ENCODE results near the gene ABO.
"Not testable (repeated sequence)": the region's sequence is repeated elsewhere in the genome, so short reads cannot be mapped to it uniquely, and the experiment has no call there.

Gene ABO

DNA sequence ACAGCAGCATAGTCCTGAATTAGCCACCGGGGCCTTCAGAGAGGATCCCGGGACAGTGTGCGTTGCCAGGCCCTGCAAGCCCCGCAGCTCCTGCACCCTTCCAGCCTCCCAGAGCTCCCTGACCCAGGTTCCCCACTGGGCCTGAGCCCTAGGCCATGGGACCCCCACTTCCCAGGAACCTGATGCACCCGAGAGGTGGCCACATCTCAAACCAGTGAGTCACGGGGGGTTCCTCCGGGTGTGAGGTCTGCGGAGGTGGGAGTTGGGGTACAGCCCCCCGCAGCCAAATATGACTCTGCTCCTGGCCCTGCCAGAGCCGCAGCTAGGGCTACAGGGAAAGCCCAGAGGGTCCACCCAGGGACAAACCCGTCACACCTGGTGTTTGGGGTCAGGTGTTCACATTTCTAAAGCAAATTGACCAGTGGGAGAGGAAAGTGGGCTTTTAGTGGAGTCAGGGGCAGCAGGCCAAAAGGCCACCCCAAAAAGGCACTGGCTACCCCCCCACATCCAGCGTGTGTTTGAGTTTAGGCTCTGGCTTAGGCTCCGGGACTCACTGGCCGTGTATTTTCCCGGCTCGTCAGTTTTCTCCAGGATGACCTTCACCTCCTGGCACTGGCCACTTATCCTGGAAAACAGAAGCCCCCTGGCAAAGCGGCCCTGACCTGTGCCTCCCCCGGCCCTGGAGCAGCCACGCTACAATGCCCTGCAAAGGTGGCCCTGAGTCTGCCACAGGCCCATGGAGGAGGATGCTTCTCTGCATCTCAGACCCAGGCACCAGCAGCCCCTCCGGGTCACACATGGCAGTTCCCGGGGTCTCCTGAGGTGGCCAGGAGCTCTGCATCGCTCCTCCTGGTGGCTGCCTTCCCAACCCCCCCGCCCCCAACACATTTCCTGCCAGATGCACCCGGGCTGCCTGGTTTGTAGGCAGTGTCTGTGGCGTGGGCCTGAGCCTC is 48.5 kb downstream of the ABO start:
- H3K9me2 ChIP-seq (replicated peaks; ENCODE audit: insufficient read depth, low read length) = no peaks in the 10 kb centered on the region
- no peak overlapping the region for H3K4me3 ChIP-seq (ENCODE audit: insufficient read depth, low read length, poor library complexity, severe bottlenecking)
- no peaks in the 10 kb centered on the region for H3K79me2 ChIP-seq (ENCODE audit: insufficient read depth, low read length)
- no peak overlapping the region for H3K9ac ChIP-seq (ENCODE audit: low read length)
- H3K9me3 ChIP-seq (ENCODE audit: insufficient read depth, low read length) = no peaks in the 10 kb centered on the region
- H3K36me3 ChIP-seq (ENCODE audit: low read length) = no peaks in the 10 kb centered on the region
- H2AFZ ChIP-seq (ENCODE audit: low read depth, low read length, severe bottlenecking) = no peak overlapping the region
- no peaks in the 10 kb centered on the region for H3K27me3 ChIP-seq (ENCODE audit: low read length)
- TF ChIP-seq, protein P1, sequence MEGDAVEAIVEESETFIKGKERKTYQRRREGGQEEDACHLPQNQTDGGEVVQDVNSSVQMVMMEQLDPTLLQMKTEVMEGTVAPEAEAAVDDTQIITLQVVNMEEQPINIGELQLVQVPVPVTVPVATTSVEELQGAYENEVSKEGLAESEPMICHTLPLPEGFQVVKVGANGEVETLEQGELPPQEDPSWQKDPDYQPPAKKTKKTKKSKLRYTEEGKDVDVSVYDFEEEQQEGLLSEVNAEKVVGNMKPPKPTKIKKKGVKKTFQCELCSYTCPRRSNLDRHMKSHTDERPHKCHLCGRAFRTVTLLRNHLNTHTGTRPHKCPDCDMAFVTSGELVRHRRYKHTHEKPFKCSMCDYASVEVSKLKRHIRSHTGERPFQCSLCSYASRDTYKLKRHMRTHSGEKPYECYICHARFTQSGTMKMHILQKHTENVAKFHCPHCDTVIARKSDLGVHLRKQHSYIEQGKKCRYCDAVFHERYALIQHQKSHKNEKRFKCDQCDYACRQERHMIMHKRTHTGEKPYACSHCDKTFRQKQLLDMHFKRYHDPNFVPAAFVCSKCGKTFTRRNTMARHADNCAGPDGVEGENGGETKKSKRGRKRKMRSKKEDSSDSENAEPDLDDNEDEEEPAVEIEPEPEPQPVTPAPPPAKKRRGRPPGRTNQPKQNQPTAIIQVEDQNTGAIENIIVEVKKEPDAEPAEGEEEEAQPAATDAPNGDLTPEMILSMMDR (IDR thresholded peaks at IDR 0.05; ENCODE audit: insufficient read depth, low read length, poor library complexity, severe bottlenecking) = no peak
- no peak for TF ChIP-seq EZH2phosphoT487 (conservative IDR thresholded peaks at IDR 0.05; ENCODE audit: low read length)
- H3K27ac ChIP-seq (ENCODE audit: low read depth, low read length) = no peak overlapping the region
- H3F3A ChIP-seq (ENCODE audit: insufficient read depth) = no peaks in the 10 kb centered on the region
- H3K4me2 ChIP-seq (ENCODE audit: low read depth, low read length, poor library complexity, severe bottlenecking) = no peak overlapping the region
- no peaks in the 10 kb centered on the region for H4K20me1 ChIP-seq (ENCODE audit: low read depth, low read length)

DNA sequence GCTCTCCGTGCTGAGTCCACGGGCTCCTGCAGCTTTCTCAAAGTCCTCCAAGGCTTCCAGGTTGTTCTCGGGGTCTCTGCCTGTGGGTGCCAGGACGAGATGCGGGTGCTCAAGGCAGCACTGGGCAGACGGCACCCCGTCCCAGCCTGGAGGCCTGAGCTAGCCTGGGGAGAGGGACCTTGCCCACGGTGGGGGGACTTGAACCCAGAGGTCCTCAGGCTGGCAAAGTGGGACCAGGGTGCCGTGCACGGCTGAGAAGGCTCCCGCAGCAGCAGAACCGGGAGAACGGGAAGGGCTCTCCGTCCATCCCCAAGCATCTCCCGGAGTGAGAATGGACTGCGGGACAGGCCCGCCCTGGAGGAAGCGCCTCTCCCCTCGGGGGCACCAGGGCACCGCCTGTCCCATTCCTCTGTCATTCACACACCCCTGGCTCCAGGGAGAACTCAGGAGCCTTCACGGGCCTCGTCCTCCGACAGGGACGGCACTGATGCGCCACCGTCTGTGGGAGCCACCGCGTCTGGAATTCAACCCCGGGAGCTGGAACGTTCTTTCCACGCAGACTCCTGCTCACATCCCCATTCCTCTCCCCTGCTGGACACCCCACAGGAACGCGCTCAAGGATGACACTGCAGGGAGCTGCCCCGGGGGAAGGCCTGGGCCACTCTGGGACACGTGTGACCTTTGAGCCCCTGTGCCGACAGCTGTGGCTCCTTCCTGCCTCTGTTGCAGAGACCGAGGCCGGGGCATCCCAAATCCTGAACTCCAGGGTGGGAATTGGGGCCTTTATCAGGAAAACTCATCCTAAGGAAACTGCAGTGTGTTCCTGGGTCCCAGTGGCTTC is 49.6 kb downstream of the ABO start:
- Histone ChIP-seq H3K79me2 (ENCODE audit: insufficient read depth, low read length) (no peaks in the 10 kb centered on the region), H3K9me2 (replicated peaks; ENCODE audit: insufficient read depth, low read length) (no peaks in the 10 kb centered on the region), H2AFZ (ENCODE audit: low read depth, low read length, severe bottlenecking) (no peak overlapping the region), H3K9ac (ENCODE audit: low read length) (no peak overlapping the region), H3F3A (ENCODE audit: insufficient read depth) (no peaks in the 10 kb centered on the region), H3K27me3 (ENCODE audit: low read length) (no peaks in the 10 kb centered on the region), H3K36me3 (ENCODE audit: low read length) (no peaks in the 10 kb centered on the region), H3K4me3 (ENCODE audit: insufficient read depth, low read length, poor library complexity, severe bottlenecking) (no peak overlapping the region), H4K20me1 (ENCODE audit: low read depth, low read length) (no peaks in the 10 kb centered on the region), H3K4me2 (ENCODE audit: low read depth, low read length, poor library complexity, severe bottlenecking) (no peak overlapping the region), H3K27ac (ENCODE audit: low read depth, low read length) (no peak overlapping the region), H3K9me3 (ENCODE audit: insufficient read depth, low read length) (no peaks in the 10 kb centered on the region)
- no peak for TF ChIP-seq EZH2phosphoT487 (conservative IDR thresholded peaks at IDR 0.05; ENCODE audit: low read length)
- TF ChIP-seq, protein P1 (IDR thresholded peaks at IDR 0.05; ENCODE audit: insufficient read depth, low read length, poor library complexity, severe bottlenecking) = no peak

DNA sequence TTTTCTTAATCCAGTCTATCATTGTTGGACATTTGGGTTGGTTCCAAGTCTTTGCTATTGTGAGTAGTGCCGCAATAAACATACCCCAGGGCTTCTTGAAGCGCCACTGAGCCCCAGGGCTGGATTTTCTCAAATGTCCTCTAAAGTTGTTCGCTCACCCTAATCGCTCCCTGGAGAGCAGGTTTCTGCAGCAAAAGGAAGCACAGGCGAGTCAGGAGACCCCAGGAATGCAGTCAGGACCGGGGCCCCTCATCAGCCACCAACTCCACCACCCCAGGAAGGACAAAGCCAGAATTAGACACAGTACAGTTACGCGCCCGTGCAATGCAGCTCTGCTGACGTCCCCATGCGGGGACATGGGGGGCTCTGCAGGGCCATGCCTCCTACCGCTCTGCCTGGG is 50.2 kb downstream of the ABO start:
- no peak overlapping the region for H3K4me3 ChIP-seq (ENCODE audit: insufficient read depth, low read length, poor library complexity, severe bottlenecking)
- no peak overlapping the region for H3K9ac ChIP-seq (ENCODE audit: low read length)
- TF ChIP-seq, protein P1 (IDR thresholded peaks at IDR 0.05; ENCODE audit: insufficient read depth, low read length, poor library complexity, severe bottlenecking) = no peak
- TF ChIP-seq EZH2phosphoT487 (conservative IDR thresholded peaks at IDR 0.05; ENCODE audit: low read length) = no peak
- no peaks in the 10 kb centered on the region for H3K27me3 ChIP-seq (ENCODE audit: low read length)
- H3K9me3 ChIP-seq (ENCODE audit: insufficient read depth, low read length) = no peaks in the 10 kb centered on the region
- H3K4me2 ChIP-seq (ENCODE audit: low read depth, low read length, poor library complexity, severe bottlenecking) = no peak overlapping the region
- no peak overlapping the region for H2AFZ ChIP-seq (ENCODE audit: low read depth, low read length, severe bottlenecking)
- H3F3A ChIP-seq (ENCODE audit: insufficient read depth) = no peaks in the 10 kb centered on the region
- H3K27ac ChIP-seq (ENCODE audit: low read depth, low read length) = no peak overlapping the region
- no peaks in the 10 kb centered on the region for H3K79me2 ChIP-seq (ENCODE audit: insufficient read depth, low read length)
- no peaks in the 10 kb centered on the region for H3K9me2 ChIP-seq (replicated peaks; ENCODE audit: insufficient read depth, low read length)
- no peaks in the 10 kb centered on the region for H4K20me1 ChIP-seq (ENCODE audit: low read depth, low read length)
- no peaks in the 10 kb centered on the region for H3K36me3 ChIP-seq (ENCODE audit: low read length)

DNA sequence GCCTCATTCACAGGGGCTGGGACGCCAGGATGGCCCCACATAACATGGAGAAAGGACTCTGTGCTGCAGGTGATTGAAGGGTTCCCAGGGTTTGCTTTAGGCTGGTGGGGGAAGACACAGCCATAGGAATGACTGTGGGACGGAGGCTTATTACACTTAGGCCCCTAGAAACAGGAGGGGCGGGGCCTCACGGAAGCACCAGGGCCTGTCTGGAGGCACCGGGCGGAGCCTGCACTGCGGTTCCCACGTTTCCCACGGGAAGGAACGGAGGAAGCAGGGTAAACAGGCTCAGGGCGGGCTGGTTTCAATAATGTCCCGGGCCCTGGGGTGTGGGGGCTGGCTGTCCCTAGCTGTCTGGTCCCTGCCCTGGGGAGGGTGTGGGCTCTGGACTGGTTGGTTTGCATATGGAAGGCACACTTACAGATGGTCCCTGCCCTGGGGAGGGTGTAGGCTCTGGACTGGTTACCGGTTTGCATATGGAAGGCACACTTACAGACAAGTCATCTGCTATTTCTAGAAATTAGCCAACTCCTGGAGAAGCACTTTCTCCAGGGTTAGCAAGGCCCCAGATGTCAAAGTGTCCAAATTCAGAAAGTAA is 51.7 kb downstream of the ABO start:
- H3F3A ChIP-seq (ENCODE audit: insufficient read depth); H2AFZ ChIP-seq (ENCODE audit: low read depth, low read length, severe bottlenecking); H3K9me2 ChIP-seq (replicated peaks; ENCODE audit: insufficient read depth, low read length); H3K27ac ChIP-seq (ENCODE audit: low read depth, low read length); H3K27me3 ChIP-seq (ENCODE audit: low read length); H4K20me1 ChIP-seq (ENCODE audit: low read depth, low read length); H3K9ac ChIP-seq (ENCODE audit: low read length); H3K4me3 ChIP-seq (ENCODE audit: insufficient read depth, low read length, poor library complexity, severe bottlenecking); H3K4me2 ChIP-seq (ENCODE audit: low read depth, low read length, poor library complexity, severe bottlenecking); H3K79me2 ChIP-seq (ENCODE audit: insufficient read depth, low read length); H3K9me3 ChIP-seq (ENCODE audit: insufficient read depth, low read length); H3K36me3 ChIP-seq (ENCODE audit: low read length): not testable (repeated sequence)

DNA sequence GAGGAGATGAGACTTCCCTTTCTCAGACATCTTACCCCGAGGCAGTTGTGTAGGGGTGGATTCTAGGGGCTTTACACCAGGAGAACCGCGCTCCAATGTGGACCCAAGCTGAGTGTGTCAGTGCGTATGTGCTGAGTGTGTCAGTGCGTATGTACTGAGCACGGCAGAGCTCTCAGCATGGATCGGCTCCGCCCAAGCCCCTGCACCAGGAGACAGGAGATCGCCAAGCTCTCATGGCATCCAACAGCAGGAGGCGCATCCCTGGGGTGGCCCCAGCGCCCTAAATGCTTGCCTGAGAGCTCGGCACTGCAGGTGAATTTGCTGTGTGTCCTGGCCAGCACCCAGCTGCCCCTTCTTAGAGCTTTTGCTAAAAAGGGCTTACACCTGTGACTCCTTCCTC is 53.0 kb downstream of the ABO start:
- H3K27ac ChIP-seq (ENCODE audit: low read depth, low read length); H3K4me3 ChIP-seq (ENCODE audit: insufficient read depth, low read length, poor library complexity, severe bottlenecking); H3K9ac ChIP-seq (ENCODE audit: low read length); H3K27me3 ChIP-seq (ENCODE audit: low read length); H3K9me3 ChIP-seq (ENCODE audit: insufficient read depth, low read length); H3K4me2 ChIP-seq (ENCODE audit: low read depth, low read length, poor library complexity, severe bottlenecking); H3K9me2 ChIP-seq (replicated peaks; ENCODE audit: insufficient read depth, low read length); H2AFZ ChIP-seq (ENCODE audit: low read depth, low read length, severe bottlenecking); H3K36me3 ChIP-seq (ENCODE audit: low read length); H4K20me1 ChIP-seq (ENCODE audit: low read depth, low read length); H3F3A ChIP-seq (ENCODE audit: insufficient read depth); H3K79me2 ChIP-seq (ENCODE audit: insufficient read depth, low read length): not testable (repeated sequence)
